Measurements from ENCODE around the gene GCM1.

DNA sequence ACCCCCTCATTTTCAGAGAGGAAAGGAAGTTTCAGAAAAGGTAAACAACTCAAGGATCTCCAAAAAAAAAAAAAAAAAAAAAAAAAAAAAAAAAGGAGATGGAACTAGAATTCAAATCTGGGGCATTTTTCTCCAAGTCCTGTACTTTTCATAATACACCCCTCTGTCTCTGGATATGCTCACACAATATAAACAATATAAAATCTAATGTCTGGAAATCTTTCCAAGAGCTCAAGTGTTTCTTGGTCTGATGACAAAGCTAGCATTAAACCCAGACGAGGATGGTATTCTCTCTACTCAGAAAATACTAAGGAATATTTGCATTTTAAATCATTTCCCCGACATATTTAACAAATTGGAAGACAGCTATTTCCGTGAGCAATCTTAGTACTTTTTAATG, 5.8 kb downstream of the GCM1 start:
- TF ChIP-seq, protein P1, sequence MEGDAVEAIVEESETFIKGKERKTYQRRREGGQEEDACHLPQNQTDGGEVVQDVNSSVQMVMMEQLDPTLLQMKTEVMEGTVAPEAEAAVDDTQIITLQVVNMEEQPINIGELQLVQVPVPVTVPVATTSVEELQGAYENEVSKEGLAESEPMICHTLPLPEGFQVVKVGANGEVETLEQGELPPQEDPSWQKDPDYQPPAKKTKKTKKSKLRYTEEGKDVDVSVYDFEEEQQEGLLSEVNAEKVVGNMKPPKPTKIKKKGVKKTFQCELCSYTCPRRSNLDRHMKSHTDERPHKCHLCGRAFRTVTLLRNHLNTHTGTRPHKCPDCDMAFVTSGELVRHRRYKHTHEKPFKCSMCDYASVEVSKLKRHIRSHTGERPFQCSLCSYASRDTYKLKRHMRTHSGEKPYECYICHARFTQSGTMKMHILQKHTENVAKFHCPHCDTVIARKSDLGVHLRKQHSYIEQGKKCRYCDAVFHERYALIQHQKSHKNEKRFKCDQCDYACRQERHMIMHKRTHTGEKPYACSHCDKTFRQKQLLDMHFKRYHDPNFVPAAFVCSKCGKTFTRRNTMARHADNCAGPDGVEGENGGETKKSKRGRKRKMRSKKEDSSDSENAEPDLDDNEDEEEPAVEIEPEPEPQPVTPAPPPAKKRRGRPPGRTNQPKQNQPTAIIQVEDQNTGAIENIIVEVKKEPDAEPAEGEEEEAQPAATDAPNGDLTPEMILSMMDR (IDR thresholded peaks at IDR 0.05 in 4 of 5, conservative IDR thresholded peaks at IDR 0.05 in 1 of 5), result no peak
- no peak for TF ChIP-seq POLR2A (IDR thresholded peaks at IDR 0.05)

Data from gastrocnemius medialis (tissue), 4 donors.